HG02759 (cell line): Measurements from ENCODE around the gene RPL22L1.
"Not testable (repeated sequence)": the region's sequence is repeated elsewhere in the genome, so short reads cannot be mapped to it uniquely, and the experiment has no call there.

ENCODE experiments used
- ATAC-seq: cut with Tn5 transposase; IDR thresholded peaks from one replicate; pipeline ENCODE4 v1.9.1; 2021; ENCODE audit warnings: mild to moderate bottlenecking, moderate library complexity; ENCODE audit not compliant: unreplicated experiment

Gene RPL22L1

GRCh38 chr3:170884109-170884930 is 14.3 kb upstream of the RPL22L1 start:
- ATAC-seq = not testable (repeated sequence)

DNA sequence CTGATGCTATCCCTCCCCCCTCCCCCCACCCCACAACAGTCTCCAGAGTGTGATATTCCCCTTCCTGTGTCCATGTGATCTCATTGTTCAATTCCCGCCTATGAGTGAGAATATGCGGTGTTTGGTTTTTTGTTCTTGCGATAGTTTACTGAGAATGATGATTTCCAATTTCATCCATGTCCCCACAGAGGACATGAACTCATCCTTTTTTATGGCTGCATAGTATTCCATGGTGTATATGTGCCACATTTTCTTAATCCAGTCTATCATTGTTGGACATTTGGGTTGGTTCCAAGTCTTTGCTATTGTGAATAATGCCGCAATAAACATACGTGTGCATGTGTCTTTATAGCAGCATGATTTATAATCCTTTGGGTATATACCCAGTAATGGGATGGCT is 8.7 kb upstream of the RPL22L1 start:
- ATAC-seq = not testable (repeated sequence)

DNA sequence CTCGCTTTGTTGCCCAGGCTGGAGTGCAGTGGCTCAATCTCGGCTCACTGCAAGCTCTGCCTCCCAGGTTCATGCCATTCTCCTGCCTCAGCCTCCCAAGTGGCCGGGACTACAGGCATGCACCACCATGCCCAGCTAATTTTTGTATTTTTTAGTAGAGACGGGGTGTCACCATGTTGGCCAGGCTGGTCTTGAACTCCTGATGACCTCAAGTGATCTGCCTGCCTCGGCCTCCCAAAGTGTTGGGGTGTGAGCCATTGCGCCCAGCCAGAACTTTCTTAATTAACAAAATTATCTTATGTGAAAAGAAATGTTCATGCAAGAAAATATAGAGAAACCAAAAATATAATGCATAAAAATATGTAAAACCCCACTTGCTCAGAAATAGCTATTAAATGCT is 7.3 kb upstream of the RPL22L1 start:
- not testable (repeated sequence) for ATAC-seq

DNA sequence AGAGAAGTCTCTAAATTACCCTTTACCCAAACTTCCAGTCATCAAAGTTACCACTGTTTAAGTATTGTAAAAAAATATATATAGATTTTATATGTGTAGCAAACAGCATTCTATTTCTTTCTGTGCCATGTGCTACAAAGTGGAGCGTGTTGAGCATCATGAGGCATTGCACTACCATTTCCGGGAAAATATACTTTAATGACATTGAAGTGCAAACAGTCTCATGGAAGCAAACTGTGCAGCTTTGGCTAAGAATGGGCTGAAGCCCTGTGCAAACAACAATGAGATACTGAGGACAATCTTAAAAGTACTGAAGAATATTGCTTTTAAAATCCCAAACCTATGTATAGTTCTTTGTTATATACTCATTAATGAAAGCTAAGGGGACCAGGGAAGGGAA is 6.5 kb upstream of the RPL22L1 start:
- no peak for ATAC-seq

- no peak for ATAC-seq
Measured at GRCh38 chr3:170869239-170869590, 780 bp downstream of the RPL22L1 start.

DNA sequence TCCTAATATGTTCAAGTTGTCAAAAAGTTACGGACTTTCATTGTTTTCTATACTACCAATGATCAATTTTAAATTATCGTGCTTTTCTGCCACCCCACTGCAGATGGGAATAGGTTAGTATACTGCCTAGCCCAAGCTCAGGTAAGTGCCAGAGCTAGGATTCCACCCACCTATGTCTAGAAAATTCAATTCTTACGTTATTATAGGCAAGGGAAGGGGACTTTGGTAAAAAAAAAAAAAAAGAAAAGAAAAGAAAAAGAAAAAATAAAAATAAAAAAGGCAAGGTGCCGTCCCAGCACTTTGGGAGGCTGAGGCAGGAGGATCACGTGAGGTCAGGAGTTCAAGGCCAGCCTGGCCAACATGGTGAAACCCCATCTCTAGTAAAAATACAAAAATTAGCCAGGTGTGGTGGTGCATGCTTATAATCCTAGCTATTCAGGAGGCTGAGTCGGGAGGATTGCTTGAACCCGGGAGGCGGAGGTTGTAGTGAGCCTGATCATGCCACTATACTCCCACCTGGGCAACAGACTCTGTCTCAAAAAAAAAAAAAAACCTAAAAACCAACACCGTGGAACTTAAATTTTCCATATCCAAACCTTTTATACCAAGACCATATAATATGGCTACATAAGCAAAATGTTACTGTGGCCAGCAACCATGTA is 1.3 kb downstream of the RPL22L1 start:
- no peak for ATAC-seq

- ATAC-seq = no peak
Measured at GRCh38 chr3:170867143-170867937, 2.7 kb downstream of the RPL22L1 start.

GRCh38 chr3:170866499-170866898 is 3.5 kb downstream of the RPL22L1 start:
- ATAC-seq = no peak

GRCh38 chr3:170865209-170866094 is 4.5 kb downstream of the RPL22L1 start:
- no peak for ATAC-seq

- ATAC-seq = no peak
Measured at GRCh38 chr3:170864525-170865208, 5.3 kb downstream of the RPL22L1 start.

- no peak for ATAC-seq
Measured at GRCh38 chr3:170863816-170864215, 6.2 kb downstream of the RPL22L1 start.

DNA sequence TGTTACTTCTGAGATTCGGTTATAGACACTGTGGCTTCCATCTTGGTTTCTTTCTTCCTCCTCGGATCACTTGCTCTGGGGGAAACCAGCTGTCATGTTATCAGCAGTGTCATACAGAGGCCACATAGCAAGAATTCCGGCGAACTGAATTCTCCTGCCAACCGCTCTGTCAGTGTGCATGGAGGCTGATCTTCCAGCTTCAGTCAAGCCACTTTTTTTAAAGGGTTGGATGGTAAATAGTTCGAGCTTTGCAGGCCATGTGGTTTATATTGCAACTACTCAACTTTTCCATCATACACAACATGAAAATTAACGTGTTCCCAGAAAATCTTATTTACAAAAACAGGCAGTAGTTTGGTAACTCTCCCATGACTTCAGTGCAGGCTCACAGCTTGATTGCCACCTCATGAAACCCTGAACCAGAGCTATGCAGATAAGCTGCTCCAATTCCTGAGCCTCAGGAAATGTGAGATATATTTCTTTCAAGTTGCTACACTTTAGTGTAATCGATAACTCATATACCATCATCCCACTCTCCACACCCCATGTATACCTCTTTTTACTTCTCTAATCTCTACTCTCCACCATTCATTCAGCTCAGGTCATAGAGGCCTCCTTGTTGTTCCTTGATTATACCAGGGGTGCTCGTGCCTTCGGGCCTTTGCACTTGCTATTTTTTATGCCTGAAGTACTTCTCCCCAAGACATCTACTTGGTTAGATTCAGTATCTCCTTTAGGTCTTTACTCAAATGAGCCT is 7.2 kb downstream of the RPL22L1 start:
- ATAC-seq = no peak

GRCh38 chr3:170858599-170858998 is 11.4 kb downstream of the RPL22L1 start:
- ATAC-seq = no peak

- ATAC-seq = no peak
Measured at GRCh38 chr3:170852324-170852723, 17.7 kb downstream of the RPL22L1 start.

- ATAC-seq = no peak
Measured at GRCh38 chr3:170848292-170848917, 21.6 kb downstream of the RPL22L1 start.

- ATAC-seq = no peak
Measured at GRCh38 chr3:170844377-170844776, 25.6 kb downstream of the RPL22L1 start.

- ATAC-seq = no peak
Measured at GRCh38 chr3:170840291-170840859, 29.6 kb downstream of the RPL22L1 start.

DNA sequence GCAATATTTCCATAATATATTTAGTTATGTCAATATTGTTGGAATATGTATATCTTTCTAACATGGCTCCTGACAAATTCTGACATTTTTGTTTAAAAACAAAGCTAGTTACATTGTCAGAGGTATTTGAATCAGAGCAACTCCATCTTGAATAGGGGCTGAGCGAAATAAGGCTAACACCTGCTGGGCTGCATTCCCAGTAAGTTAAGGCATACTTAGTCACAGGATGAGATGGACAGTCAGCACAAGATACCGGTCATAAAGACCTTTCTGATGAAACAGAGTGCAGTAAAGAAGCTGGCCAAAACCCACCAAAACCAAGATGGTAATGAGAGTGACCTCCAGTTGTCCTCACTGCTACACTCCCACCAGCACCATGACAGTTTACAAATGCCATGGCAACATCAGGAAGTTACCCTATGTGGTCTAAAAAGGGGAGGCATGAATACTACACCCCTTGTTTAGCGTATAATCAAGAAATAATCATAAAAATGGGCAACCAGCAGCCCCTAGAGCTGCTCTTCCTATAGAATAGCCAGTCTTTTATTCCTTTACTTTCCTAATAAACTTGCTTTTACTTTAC is 30.4 kb downstream of the RPL22L1 start:
- no peak for ATAC-seq
